Cerebellar cortex (tissue), 1 donor: Measurements from ENCODE around the gene EYS.

Source experiments
- DNase-seq: peaks from one replicate; pipeline ENCODE4 v3.0.0-alpha.2; 2015; ENCODE audit warnings: low spot score

EYS gene

DNA sequence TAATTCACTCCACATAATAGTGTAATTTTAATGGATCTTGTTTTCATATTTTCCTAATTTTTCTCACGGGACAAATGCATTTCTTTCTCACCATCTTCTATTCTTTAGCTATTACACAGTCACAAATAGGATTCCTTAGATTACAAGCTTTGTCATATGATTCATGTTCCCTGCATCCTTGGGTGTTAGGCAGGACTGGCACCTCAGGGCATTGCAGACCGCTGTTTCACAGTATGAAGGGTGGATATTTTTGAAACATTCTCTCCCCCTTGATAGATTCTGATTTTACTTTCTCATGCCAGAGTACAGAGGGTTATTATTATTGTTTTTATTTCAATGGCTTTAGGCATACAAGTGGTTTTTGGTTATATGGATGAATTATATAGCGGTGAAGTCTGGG lies 1469.0 kb downstream of the EYS start:
- no peak for DNase-seq

DNA sequence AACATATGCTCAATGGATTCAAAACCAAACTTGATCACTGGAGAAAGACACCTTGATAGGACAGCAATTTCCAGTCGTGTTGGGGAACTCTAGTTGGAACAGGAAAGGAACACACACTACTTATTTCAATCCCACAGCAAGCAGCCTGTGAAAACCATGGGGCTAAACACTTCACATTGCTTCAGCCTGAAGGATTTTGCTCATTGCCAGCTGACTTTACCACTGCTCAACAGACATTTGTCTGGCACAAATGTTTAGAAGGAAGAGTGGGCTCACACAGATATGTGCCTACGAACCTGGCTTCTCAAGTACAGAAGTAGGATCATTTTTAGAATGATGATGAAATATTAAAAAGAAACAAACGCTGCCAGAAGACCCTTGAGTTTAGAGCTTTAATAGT lies 1473.3 kb downstream of the EYS start:
- no peak for DNase-seq

DNA sequence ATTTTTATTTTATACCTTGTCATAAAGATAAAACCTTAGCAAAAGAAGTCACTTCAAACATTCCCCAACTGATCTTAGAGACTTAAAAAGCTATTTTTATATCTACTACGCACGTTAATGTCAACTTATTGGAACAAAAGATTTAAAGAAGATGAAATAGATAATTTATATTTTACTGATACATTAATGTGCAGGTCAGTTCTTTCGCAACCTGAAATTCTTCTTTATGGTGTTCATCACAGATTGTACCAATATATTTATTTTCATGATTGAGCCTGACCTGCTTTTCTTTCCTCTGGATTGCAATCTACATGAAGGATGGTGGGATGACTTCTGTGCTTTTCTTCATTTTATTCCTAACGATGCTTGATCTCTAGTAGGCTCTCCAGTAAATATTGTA lies 1475.1 kb downstream of the EYS start:
- DNase-seq, result no peak

DNA sequence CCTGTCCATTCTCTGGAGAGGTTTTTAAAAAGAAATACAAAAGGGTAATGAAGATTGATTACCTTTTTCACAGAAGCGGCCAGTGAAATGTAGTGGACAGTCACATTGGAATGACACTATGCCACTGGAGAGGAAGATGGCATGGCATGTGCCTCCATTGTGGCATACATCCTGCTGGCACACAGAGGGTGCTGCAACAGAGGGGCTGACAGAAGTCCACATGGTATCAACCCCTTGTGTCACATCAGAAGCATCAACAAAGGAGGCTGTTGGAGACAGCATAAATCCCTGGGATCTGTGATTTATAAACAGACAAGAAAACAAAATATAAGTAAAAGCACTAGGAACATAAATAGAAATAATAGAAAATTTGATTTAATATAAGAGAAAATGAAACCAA lies 1476.5 kb downstream of the EYS start:
- no peak for DNase-seq

DNA sequence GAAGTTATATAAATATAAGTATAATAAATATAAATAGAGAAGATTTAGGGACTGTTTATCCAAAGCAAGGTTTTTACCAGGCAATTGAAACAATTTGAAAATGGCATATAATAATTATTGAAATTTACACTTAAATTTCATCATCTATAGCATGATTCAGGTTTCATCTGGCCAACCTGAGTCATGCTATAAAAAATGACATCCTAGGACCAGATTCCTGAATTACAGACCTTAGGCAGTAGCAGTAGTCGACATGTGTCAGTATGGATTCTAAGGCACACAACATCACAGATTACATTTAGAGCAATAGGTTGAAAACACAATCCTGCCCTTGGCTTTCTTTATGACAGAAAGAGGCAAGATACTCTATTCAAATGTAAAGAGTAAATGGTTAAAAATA lies 1479.2 kb downstream of the EYS start:
- DNase-seq, result no peak

DNA sequence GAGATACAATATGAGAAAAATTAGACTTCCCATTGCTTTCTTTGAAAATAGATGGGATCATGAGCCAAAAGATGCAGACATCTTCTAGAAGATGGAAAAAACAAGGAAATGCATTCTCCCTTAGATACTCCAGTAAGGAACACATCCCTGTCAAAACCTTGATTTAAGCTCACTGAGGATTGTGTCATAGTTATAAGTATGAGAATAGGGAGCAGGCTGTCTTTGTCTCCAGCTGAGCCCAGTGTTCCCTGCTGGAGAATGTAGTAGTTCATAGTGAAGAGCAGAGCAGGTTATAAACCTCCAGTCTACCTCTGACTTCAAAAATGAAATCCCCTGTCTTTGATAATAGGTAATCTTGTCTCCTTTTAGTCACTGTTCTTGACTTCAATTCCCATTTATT lies 1481.5 kb downstream of the EYS start:
- DNase-seq, result no peak

DNA sequence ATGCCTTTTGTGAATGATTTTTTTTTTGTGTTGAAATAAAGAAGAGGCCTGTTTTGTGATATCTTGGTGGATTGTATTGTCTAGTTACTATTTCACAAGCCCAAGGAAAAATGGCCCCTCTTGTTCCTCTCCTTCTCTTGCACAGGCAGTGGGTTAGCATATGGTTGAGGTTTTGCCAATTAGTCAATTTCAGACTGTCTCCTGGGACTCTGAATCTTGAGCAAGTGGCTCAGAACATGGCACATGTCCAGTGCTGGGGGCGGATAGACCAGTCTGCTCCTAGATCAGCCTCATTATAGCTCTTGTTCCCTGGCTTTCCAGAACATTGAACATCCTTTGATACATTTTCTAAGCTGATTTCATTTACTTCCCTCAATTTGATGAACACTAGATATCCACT lies 1482.2 kb downstream of the EYS start:
- DNase-seq, result no peak

DNA sequence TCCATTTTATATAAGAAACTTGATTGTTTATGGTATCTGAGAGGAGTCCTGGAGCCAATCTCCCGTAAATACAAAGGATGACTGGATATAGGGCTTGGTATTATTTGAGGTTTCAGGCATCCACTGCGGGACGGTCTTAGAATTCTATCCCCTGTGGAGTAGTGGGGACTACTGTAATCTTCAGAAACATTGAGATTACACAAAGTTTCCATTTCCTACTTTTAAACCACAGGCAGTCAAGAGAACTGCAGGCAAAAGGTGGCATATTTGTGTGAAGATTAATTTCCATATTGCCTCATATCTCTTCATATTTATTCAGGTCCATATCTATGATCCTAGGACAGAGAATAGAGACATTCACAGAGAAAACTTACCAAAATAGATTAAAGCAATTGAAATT lies 1485.2 kb downstream of the EYS start:
- no peak for DNase-seq

DNA sequence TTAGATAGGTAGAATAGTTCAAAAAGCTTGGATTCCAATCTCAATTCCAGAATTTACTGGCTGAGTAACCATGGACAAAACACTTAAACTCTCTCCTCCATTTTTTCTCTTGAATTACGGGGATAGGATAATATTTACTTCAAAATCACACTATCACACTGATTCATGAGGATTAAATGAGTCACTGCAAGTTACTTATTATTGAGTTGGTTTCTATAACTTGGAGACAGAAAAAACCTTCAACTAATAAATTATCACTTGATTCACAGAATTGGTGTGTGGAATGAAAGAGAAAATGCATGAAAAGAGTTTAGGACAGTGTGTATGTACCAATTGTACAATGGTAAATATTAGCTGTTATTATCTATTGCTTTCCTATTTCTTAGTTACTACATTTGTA lies 1486.2 kb downstream of the EYS start:
- DNase-seq, result no peak

DNA sequence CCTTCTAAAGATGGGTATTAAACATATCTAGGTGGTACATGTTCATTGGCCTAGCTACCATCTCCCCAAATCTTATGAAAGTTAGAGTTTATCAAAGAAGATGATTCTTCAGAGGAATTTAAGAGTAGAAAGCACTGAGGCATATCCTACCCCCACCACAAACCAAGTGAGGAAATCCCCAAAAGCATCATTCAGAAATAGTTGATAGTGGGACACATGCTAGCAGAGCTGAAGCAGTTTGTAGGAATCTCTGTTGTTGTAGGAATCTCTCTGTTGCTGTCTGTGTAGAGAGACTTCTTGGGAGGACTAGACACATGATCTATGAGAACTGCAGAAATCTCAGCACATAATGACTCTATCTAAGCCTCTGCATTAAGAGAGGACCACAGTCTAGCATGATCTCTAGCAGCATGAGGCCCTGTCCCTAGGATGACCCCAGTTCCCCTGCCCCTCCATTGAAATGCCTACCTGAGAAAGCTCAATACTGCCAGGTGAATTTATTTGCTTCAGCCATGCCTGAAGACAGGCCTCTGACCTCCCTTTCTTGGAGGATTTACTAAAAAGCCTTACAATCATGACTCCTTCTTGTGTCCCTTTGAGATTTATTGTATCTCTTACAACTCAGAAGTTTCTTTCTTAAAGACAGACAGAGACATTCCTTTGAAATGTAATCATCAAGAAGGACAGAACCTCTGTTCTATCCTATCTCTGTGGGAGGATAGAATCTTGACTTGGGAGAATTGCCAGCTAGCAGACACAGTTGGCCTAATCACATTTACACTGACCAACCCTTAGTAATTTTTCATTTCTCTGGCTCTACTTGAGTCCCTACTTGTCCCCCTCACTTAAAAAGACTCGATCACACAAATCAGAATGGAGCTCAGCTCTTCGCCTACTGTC lies 1489.1 kb downstream of the EYS start:
- no peak for DNase-seq

DNA sequence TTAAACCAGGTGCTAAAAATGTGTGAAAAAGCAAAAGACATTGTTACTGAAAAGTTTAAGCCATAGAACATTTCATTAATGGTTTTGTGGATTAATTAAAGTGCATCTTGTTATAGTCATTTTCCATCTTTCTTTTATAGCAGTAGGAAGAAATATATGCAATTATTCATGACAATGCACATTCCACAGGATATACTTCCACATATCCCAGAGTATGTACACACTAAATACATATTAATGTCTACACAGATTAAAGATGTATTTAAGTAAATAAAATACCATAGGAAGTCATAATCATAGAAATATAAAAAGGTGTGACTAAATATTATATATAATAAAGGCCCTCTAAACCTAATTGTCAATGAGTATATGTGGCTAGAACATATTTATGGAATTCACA lies 1492.7 kb downstream of the EYS start:
- no peak for DNase-seq

DNA sequence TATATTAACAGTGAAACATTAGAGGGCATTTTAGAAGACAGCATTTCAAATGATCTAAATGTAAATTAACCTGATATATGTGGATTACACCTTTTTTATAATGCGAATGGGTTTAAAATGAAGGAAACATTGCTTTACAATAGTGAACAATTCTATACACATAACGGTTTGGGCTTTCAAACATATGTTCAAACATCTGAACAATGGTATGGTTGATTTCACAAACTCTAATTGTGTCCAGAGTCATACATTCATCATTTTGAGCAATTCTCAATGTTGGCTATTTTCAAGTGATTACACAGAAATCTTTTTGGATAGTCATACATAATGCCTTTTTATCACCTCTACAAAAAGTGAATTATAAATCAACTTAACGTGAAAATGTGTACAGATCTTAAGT lies 1493.3 kb downstream of the EYS start:
- DNase-seq, result no peak

DNA sequence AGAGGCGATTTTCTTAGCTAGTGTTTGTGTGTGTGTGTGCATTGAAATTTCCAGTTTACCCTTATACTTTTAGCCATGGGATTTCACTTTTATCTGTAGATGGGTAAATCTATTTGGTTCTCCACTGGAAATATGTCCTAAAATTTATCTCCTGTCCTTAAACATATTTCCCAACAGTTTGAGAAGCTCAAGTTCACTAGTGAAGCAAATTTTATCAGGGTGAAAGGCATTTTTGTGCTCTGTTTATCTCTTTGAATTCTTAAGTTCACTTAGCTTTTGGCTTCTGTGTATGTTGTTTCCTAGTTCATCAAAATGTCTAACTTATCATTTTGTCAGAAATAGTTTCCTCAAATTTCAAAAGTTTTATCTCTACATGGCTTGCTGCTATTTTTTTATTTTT lies 1509.8 kb downstream of the EYS start:
- DNase-seq, result no peak

DNA sequence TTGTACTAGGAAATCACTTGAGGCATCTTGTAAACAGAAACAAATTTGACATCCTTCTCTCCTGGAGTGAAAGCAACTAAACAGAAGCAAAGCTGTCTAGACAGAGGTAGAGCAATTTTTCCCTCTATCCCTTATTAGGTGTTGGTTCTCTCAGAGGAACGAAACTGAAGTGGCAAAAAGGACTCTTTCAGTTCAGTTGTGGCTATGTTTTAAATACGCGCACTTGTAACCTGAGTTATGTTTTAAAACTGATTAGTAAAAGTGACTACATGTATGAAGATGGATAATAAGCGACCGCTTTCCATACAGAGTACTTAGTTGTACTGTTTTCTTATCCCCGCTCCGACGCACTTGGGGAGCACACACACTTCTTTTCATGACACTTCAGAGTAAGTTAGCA lies 1520.4 kb downstream of the EYS start:
- DNase-seq, result no peak

DNA sequence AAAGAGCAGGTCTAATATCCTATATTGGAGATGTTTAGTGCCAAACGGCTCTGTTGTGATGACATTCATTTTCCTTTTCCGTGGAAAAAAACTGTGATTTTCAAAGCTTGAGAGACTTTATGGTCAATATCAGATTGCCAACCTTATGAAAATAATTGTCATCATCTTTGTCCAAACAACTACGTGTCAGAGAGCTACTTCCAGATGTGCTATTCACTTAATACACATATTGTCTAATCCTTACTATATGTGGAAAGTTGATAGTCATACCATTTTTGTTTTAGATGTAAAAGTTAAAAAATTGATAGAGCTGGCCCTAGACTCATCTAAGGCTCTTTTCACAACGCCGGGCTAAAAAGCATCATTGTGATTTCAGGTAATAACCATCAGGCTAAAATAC lies 1521.4 kb downstream of the EYS start:
- DNase-seq, result no peak

DNA sequence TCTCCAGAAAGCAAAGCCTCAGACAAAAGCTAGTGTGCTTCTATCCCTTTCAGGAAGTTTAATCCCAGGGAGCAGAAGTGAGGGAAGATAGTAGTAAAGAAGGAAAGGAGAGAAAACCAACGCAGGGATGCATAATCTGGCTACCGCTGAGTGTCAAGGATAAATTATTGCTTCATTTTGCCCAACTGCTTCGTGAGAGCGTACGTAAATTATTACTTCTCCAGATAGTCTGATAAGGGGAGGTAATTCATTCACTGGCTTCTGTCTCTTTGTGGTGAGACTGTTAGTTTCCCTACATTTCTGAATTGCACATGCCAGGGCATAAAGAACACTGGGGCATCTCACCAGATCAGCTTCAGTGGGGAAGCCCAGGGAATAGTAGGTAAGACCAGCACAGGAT lies 1531.7 kb downstream of the EYS start:
- DNase-seq, result no peak

DNA sequence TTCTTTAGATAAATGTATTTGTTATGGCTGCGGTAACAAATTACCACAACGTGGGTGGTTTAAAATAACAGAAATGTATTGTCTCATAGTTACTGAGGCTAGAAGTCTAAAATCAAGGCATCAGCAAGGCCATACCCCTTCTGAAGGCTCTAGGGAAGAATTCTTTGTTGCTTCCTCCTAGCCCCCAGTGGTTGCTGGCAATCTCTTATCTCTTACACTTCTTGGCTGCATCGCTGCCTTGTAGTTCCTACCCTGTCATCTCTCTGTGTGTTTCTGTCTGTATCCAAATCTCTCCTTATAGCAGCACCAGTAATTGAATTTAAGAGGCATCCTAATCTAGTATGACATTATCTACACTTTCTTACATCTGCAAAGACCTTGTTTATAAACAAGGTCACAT lies 1536.7 kb downstream of the EYS start:
- DNase-seq, result no peak

DNA sequence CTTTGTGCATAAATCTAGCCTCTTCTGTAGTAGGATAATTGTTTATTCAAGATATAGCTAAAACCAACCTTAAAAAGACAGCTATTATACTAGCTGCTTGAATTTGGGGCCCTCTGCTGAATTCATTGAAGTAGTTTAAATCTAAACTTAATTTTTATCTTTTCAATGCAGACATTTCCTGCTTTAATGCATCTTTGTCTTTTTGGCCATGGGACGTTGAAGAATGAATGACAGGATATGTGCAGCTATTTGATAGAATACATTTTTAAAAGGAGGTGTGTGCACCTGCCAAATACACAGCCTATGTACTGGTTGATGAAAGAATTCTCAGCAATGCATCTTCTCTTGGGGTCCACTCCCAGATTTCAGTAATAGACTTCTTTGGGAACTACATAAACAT lies 1546.5 kb downstream of the EYS start:
- DNase-seq, result no peak

DNA sequence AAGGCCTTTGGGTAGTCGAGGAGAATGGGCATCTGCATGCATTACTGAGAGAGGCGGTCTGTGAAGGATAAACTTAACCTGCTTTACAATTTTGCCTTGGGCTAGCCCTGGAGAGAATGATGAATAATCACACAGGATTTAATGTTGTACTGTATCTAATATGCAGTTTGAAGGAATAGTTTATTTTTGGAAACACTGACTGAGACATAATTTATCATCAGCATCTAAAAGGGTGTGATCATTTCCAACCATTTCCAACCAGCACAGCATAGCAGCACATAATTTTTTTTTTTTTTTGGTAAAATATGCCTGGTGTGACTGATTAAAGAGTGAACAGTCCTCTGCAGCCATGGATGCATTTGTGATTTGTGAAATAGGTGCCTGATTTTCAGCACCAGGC lies 1552.0 kb downstream of the EYS start:
- DNase-seq, result no peak

DNA sequence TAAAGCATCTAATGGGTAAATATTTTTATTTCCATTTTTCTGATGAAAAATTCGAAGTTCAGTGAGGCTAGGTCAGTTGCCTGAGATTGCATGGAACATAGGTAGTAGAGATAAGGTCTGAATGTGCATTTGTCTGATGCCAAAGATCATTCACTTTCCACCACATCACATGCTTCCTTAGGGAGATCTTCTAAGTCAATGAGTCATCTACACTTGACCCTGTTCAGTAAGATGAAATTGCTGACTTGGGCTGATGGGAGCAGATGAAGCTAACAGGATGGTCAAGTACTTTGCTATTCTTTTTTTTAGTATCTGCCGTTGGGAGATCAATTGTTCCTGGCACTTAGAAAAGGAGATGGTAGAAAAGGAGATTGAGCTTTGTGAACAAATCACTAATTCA lies 1560.2 kb downstream of the EYS start:
- DNase-seq, result no peak

DNA sequence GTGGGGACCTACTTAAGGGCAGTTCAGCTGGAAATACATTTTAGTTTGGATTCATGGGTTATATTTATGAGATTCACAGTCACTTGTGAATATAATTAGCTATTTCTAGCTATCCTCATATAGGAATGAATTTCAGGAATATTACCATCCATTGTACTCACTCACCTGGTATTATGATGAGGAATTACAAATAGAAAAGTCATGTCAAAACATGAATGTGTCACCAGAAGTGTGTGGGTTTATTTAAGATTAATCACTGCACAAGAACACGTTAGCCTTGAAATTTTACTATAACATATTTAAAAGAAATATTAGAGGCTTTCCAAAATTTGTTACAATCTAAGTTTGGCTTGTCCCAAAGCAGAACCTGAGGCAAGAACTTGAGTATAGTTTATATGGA lies 1560.9 kb downstream of the EYS start:
- DNase-seq, result no peak

DNA sequence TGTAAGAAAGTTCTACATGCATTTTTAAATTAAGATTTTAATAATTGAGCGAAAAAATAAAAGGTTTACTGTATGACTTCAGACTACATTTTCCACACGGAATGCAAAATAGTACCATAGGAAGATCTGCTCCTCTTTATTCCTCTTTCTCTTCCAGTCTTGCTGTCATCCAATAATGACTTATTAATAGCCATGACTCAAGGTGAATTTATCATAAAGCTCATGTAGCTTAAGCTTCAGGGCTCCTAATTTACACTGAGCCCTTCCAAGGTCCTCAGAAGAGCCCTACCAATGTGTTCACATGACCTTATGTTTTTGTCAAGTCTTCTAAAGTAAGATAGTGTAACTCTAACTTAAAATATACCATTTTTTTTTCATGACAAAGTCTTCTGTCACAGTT lies 1561.4 kb downstream of the EYS start:
- DNase-seq, result no peak

DNA sequence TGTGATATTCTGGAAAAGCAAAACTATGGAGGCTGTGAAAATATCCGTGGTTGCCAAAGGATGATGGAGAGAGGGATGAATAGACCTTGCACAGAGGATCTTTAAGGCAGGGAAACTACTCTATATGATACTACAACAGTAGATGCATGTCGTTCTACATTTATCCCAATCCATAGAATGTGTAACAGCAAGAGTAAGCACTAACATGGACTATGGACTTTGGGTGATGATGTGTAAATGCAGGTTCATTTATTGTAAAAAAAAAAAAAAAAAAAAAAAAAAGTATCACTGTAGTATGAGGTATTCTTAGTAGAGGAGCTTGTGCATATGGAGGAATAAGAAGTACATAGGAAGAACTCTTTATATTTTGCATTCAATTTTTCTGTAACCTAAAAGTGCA lies 1563.9 kb downstream of the EYS start:
- DNase-seq, result no peak

DNA sequence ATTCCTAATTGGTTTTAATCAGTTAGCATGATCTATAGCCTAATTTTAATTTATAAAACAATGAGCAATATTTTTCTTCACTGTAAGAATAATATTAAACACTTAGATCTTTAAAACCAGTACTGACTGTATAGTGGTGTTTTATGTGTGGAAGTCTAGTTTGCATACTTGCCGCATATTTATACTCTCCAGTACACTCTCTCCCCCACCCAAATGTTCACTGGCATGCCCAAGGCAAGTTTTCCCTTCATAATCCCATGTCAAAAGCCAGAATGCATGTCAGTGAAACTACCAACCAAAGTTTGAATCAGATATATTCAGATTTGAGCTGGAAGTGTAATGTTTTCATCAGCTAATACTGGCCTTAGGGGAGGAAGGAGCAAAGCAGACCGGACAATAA lies 1565.3 kb downstream of the EYS start:
- DNase-seq, result no peak
